ENCODE results near the gene PHF5A.

- no peak for TF ChIP-seq CTCF (IDR thresholded peaks at IDR 0.05; ENCODE audit: insufficient read depth, low read length, poor library complexity, severe bottlenecking)
- TF ChIP-seq EZH2phosphoT487 (conservative IDR thresholded peaks at IDR 0.05; ENCODE audit: low read length), result no peak
Observed at GRCh38 chr22:41444360-41445128, 23.9 kb downstream of the PHF5A start.
